Heart right ventricle (tissue), 16 donors: ENCODE results near the gene CAMP. TPM values are rescaled to one million over a fixed set of nuclear protein-coding genes. Genes with fewer than 3 reads are reported as not detected.
"Not testable (repeated sequence)": the region's sequence is repeated elsewhere in the genome, so short reads cannot be mapped to it uniquely, and the experiment has no call there.

Experiments used
- ATAC-seq, 8 donors: fragments of 200-7000 bp; cut with Tn5 transposase; one replicate each; pipeline ENCODE4 v1.9.1; 2020; ENCODE audit warnings: mild to moderate bottlenecking in 8 of 8, moderate library complexity in 8 of 8, moderate number of reproducible peaks in 1 of 8
- DNase-seq, 2 donors: peaks; one replicate each; pipeline ENCODE4 v3.0.0-alpha.2; 2020
- H3K27ac ChIP-seq, 10 donors: fragments of 200-600 bp; sonication (generic) in 2 of 10; one replicate each; pipeline versions ENCODE4 v1.5.0 to v1.8.0; 2020 to 2022; ENCODE audit warnings: mild to moderate bottlenecking in 3 of 10
- H3K27me3 ChIP-seq, 7 donors: fragments of 200-600 bp; one replicate each; pipeline ENCODE4 v1.8.0; 2021 to 2022; ENCODE audit warnings: mild to moderate bottlenecking in 2 of 7
- H3K36me3 ChIP-seq, 9 donors: fragments of 200-600 bp; sonication (generic) in 1 of 9; one replicate each; pipeline versions ENCODE4 v1.5.0 to v1.8.0; 2020 to 2022; ENCODE audit warnings: mild to moderate bottlenecking in 2 of 9
- H3K4me1 ChIP-seq, 9 donors: fragments of 200-600 bp; sonication (generic) in 1 of 9; one replicate each; pipeline versions ENCODE4 v1.5.0 to v1.8.0; 2020 to 2022; ENCODE audit warnings: mild to moderate bottlenecking in 4 of 9
- H3K4me3 ChIP-seq, 10 donors: fragments of 200-600 bp; sonication (generic) in 2 of 10; one replicate each; pipeline versions ENCODE4 v1.5.0 to v1.8.0; 2020 to 2022; ENCODE audit warnings: mild to moderate bottlenecking in 7 of 10, moderate library complexity in 2 of 10
- H3K9me3 ChIP-seq, 11 donors: fragments of 200-600 bp in 10 of 11; sonication (generic) in 2 of 11; one replicate each; pipeline versions ENCODE4 v1.5.0 to v1.8.0; 2013 to 2022; ENCODE audit warnings: mild to moderate bottlenecking in 2 of 11, control low read depth in 1 of 11, moderate library complexity in 1 of 11
- WGBS, 2 donors: extraction: QIAGEN DNeasy Blood & Tissue Kit; methylation state at CpG; one replicate each; pipeline ENCODE4 v1.1.7; 2013; ENCODE audit warnings: inconsistent platforms in 1 of 2; 5-methylcytosine and 5-hydroxymethylcytosine counted together
- intact Hi-C, 10 donors: fragments of 100-400 bp; cut with DNase I; formaldehyde crosslinking; loops; one replicate each; pipeline versions ENCODE4 v1.11.1 to v1.14.2; 2022
- polyA plus RNA-seq, 2 donors: library from polyadenylated mRNA; stranded (reverse); fragments of 200-250 nt; gene quantifications; one replicate each; pipeline ENCODE4 v1.2.3, GENCODE V29; 2013
- total RNA-seq, 10 donors: library from RNA; stranded (reverse); fragmentation: NEBNext Ultra II Directional in 3 of 10; extraction: Animal tissue kit (Norgen Biotek cat#: 25700) in 3 of 10; gene quantifications; one replicate each; pipeline versions ENCODE4 v1.2.1 to v1.2.4, GENCODE V29; 2021 to 2023
- TF ChIP-seq, protein P1 (sequence below), 9 donors: fragments of 200-600 bp; sonication (generic) in 2 of 9; IDR thresholded peaks; one replicate each; pipeline versions ENCODE4 v1.5.0 to v1.8.0; 2021 to 2022; ENCODE audit warnings: antibody characterized with exemption in 9 of 9, mild to moderate bottlenecking in 5 of 9, moderate library complexity in 1 of 9
- donor health status: Arrhythmogenic right ventricular cardiomyopathy.
- donor health status: ischemic (EF 13 %, LVEDD 7.1; RV severe dilation, severe dysfunction).
- donor health status: healthy with polysubstance abuse.
- donor health status: DM: no; HTN: yes; CAD: no.
- donor health status: DM: no; HTN: no; CAD: no.
- donor health status: ischemic (EF 25% LVEDD 6.9; RV normal size, moderate dysfunction).
- donor health status: ischemic (EF 25% LVEDD 5.7; RV mildly dilated, moderate dysfunction).
- donor health status: healthy.
- donor health status: DM: yes; HTN: yes; CAD: no.
- donor health status: Ischemic cardiomyopathy.
- donor health status: ischemic (EF 35%, LVEDD 5.7; RV mildly dilated, moderate dysfunction).
- donor health status: nonischemic (EF 11% LVEDD 7.7; RV severe dilation, severe dysfunction).
- donor health status: DM: yes; HTN: yes; CAD: no.
- donor health status: PGD.
- donor health status: ischemic (EF 29% LVEDD 5.4; RV normal size, mild dysfunction).
- donor health status: nonischemic (EF 23%, LVEDD 6.1; RV moderate dilation, normal function).

Gene CAMP
- total and polyA plus RNA-seq, 12 donors = 0.33 to 4.1 (median 0.76) TPM; not detected in 5

DNA sequence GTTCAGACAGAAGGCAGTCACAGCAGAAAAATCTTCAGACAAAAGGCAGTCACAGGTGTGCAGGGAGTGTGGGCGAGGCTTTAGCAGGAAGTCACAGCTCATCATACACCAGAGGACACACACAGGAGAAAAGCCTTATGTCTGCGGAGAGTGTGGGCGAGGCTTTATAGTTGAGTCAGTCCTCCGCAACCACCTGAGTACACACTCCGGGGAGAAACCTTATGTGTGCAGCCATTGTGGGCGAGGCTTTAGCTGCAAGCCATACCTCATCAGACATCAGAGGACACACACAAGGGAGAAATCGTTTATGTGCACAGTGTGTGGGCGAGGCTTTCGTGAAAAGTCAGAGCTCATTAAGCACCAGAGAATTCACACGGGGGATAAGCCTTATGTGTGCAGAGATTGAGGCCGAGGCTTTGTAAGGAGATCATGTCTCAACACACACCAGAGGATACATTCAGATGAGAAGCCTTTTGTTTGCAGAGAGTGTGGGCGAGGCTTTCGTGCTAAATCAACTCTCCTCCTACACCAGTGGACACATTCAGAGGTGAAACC is 45.2 kb downstream of the CAMP start:
- peaks cover 0 to 16% (median 10%) of the 10 kb centered on the region in 9 donors for H3K4me1 ChIP-seq
- 77% methylated on average over 13 of the region's 13 CpGs for WGBS, 2 donors
- H3K4me3 ChIP-seq = no peak overlapping the region
- no peaks in the 10 kb centered on the region for H3K27me3 ChIP-seq
- TF ChIP-seq, protein P1, sequence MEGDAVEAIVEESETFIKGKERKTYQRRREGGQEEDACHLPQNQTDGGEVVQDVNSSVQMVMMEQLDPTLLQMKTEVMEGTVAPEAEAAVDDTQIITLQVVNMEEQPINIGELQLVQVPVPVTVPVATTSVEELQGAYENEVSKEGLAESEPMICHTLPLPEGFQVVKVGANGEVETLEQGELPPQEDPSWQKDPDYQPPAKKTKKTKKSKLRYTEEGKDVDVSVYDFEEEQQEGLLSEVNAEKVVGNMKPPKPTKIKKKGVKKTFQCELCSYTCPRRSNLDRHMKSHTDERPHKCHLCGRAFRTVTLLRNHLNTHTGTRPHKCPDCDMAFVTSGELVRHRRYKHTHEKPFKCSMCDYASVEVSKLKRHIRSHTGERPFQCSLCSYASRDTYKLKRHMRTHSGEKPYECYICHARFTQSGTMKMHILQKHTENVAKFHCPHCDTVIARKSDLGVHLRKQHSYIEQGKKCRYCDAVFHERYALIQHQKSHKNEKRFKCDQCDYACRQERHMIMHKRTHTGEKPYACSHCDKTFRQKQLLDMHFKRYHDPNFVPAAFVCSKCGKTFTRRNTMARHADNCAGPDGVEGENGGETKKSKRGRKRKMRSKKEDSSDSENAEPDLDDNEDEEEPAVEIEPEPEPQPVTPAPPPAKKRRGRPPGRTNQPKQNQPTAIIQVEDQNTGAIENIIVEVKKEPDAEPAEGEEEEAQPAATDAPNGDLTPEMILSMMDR (IDR thresholded peaks at IDR 0.05) = no peak
- peaks cover 0 to 65% (median 0%) of the 10 kb centered on the region in 9 donors for H3K36me3 ChIP-seq
- peak overlapping the region in 4 of 10 donors; percentile 23 to 43 (median 31) for H3K27ac ChIP-seq
- no peaks in the 10 kb centered on the region for H3K9me3 ChIP-seq
- DNase-seq = no peak
- peak in 4 of 8 donors; percentile 13 to 32 (median 27) for ATAC-seq
- intact Hi-C loops = no loop called here

DNA sequence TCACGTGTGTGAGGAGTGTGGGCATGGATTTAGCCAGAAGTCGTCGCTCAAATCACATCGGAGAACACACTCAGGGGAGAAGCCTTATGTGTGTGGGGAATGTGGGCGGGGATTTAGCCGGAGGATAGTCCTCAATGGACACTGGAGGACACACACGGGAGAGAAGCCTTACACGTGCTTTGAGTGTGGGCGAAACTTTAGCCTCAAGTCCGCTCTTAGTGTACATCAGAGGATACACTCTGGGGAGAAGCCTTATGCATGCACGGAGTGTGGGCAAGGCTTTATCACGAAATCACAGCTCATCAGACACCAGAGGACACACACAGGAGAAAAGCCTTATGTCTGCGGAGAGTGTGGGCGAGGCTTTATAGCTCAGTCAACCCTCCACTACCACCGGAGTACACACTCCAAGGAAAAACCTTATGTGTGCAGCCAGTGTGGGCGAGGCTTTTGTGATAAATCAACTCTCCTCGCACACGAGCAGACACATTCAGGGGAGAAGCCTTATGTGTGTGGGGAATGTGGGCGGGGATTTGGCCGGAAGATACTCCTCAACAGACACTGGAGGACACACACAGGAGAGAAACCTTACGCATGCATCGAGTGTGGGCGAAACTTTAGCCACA is 45.8 kb downstream of the CAMP start:
- TF ChIP-seq, protein P1 (IDR thresholded peaks at IDR 0.05) = no peak
- ATAC-seq (peak in 2 of 8 donors; percentile 21 to 25), DNase-seq (no peak)
- Histone ChIP-seq H3K4me3 (no peak overlapping the region), H3K9me3 (no peaks in the 10 kb centered on the region), H3K27ac (peak overlapping the region in 1 of 10 donors; percentile 43), H3K36me3 (peaks cover 0 to 59% (median 0%) of the 10 kb centered on the region in 9 donors), H3K4me1 (peaks cover 0 to 16% (median 10%) of the 10 kb centered on the region in 9 donors), H3K27me3 (no peaks in the 10 kb centered on the region)
- intact Hi-C loops = no loop called here
- 82 to 83% methylated on average over 23 of the region's 23 CpGs for WGBS, 2 donors

DNA sequence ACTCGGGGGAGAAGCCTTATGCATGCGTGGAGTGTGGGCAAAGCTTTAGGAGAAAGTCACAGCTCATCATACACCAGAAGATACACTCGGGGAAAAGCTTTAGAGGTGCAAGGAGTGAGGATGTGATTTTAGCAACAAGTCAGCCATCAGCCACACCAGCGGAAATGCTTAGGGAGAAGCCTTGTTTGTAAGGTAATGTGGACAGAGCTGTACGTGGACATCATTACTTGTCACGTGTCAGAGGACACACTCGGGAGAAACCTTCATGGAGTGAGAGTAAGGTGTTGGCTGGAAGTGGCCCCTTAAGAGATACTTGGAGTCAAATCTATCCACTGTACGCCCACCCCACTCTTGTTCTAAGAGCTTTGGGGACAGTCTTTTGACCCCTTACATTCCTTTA is 46.3 kb downstream of the CAMP start:
- WGBS, 2 donors = 86 to 91% methylated on average over 8 of the region's 8 CpGs
- TF ChIP-seq, protein P1 (IDR thresholded peaks at IDR 0.05) = no peak
- Histone ChIP-seq H3K27me3 (no peaks in the 10 kb centered on the region), H3K9me3 (no peaks in the 10 kb centered on the region), H3K4me1 (peaks cover 0 to 16% (median 10%) of the 10 kb centered on the region in 9 donors), H3K36me3 (peaks cover 0 to 53% (median 0%) of the 10 kb centered on the region in 9 donors), H3K27ac (no peak overlapping the region), H3K4me3 (no peak overlapping the region)
- no peak for ATAC-seq
- intact Hi-C loops = no loop called here
- DNase-seq = no peak

- peaks cover 0 to 49% (median 0%) of the 10 kb centered on the region in 9 donors for H3K36me3 ChIP-seq
- intact Hi-C loops = loop anchor here (2.0 to 10.0 kb wide), 7 partner anchors 124 to 284 kb away; partner anchors contain the start of genes PFKFB4 (in 3 of the 10) and PLXNB1 (in 1 of the 10)
- 80 to 93% methylated on average over 2 of the region's 2 CpGs for WGBS, 2 donors
- H3K9me3 ChIP-seq = no peaks in the 10 kb centered on the region
- no peak overlapping the region for H3K27ac ChIP-seq
- TF ChIP-seq, protein P1 (IDR thresholded peaks at IDR 0.05) = no peak
- DNase-seq = no peak
- peaks cover 0 to 16% (median 10%) of the 10 kb centered on the region in 9 donors for H3K4me1 ChIP-seq
- H3K27me3 ChIP-seq = no peaks in the 10 kb centered on the region
- ATAC-seq = no peak
- H3K4me3 ChIP-seq = no peak overlapping the region
Observed at GRCh38 chr3:48270306-48270705, 47.0 kb downstream of the CAMP start.

- not testable (repeated sequence) for H3K4me3 ChIP-seq, ATAC-seq, H3K9me3 ChIP-seq, DNase-seq, H3K27ac ChIP-seq, H3K27me3 ChIP-seq
- H3K4me1 ChIP-seq = peaks cover 0 to 16% (median 10%) of the 10 kb centered on the region in 9 donors
- 95 to 96% methylated on average over 10 of the region's 10 CpGs for WGBS, 2 donors
- peaks cover 0 to 40% (median 0%) of the 10 kb centered on the region in 9 donors for H3K36me3 ChIP-seq
- intact Hi-C loops = loop anchor here (2.0 to 10.0 kb wide), 7 partner anchors 124 to 284 kb away; partner anchors contain the start of genes PFKFB4 (in 3 of the 10) and PLXNB1 (in 1 of the 10)
Observed at GRCh38 chr3:48271223-48271622, 47.9 kb downstream of the CAMP start.
